Ishikawa (cell line): ENCODE data around the gene AK5.

ENCODE experiments used
- RAD21 ChIP-seq: IDR thresholded peaks from 2 replicates; pipeline ENCODE4 v1.6.1; 2012; ENCODE audit warnings: low read depth
- TAF1 ChIP-seq: IDR thresholded peaks from 2 replicates; pipeline ENCODE4 v1.6.1; 2012; ENCODE audit warnings: low read depth, mild to moderate bottlenecking
- TCF12 ChIP-seq: IDR thresholded peaks from 2 replicates; pipeline ENCODE4 v1.6.1; 2012; ENCODE audit warnings: low read depth
- TEAD4 ChIP-seq: IDR thresholded peaks from 2 replicates; pipeline ENCODE4 v1.6.1; 2012

DNA sequence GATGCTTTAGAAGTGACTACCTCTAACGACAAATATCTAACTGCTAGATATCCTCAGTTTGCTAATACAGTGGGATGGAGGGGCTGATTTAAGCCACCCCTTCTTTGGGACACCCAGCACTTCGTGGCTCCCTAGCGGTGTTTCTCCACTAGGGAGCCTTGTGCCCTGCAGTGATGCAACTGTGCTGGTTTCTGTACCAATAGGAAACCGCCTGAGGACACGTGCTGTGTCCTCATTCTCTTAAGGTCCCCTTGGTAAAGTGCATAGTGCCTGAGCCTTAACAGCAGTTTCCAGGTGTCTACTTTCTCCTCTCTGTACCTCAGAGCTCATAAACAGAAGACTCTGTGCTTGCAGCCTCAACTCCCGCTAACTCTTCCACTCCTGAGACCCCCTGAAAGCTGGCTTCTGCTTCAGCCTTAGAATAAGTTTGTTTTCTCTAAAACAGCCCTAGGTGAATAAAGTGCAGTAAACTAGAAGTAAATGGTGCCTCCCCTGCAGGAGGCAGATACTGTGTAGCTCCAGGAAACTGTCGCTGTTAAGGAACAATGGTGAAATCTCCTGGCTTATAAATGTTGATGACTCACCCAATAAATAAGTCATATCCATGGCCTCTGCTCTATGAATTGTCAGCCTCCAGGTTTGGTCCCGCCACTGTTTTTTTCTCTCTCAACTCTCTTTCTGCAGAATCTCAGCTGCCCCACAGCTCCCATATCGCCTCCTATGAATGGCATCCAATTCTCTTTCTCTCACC, 130.4 kb downstream of the AK5 start:
- TF ChIP-seq RAD21 (no peak), TEAD4 (no peak), TCF12 (no peak), TAF1 (no peak)
